Left renal cortex interstitium (tissue), 4 donors: ENCODE measurements around the gene CCDC136. TPM values are rescaled to one million over a fixed set of nuclear protein-coding genes. Genes with fewer than 3 reads are reported as not detected.

Source experiments
- DNase-seq, 4 donors: peaks; one replicate each; pipeline ENCODE4 v3.0.0-alpha.2; 2013; ENCODE audit warnings: low read depth in 4 of 4, low spot score in 2 of 4, missing footprints in 1 of 4
- polyA plus RNA-seq, 4 donors: library from polyadenylated mRNA; unstranded; fragments of 120-200 nt; gene quantifications; one replicate each; pipeline ENCODE4 v1.2.1, GENCODE V29; 2013; ENCODE audit not compliant: insufficient read length in 4 of 4

CCDC136 gene
- polyA plus RNA-seq, 4 donors: 12.0 to 31.0 (median 21.3) TPM

- no peak for DNase-seq
Observed at GRCh38 chr7:128859232-128860157, 67.7 kb downstream of the CCDC136 start.

- no peak for DNase-seq
Observed at GRCh38 chr7:128860158-128861073, 68.6 kb downstream of the CCDC136 start.

- DNase-seq: no peak
Observed at GRCh38 chr7:128861957-128862570, 70.3 kb downstream of the CCDC136 start.

GRCh38 chr7:128862571-128863432 lies 71.0 kb downstream of the CCDC136 start, which contains the start of gene ATP6V1F:
TSS of gene ATP6V1F (plus strand) at chr7:128862856. CDS start at chr7:128862905, 49 bp downstream.
- peak; percentile 93 to 97 (median 96) for DNase-seq

GRCh38 chr7:128863433-128863989 lies 71.7 kb downstream of the CCDC136 start:
- DNase-seq: peak in 1 of 4 donors; percentile 39

- no peak for DNase-seq
Observed at GRCh38 chr7:128865303-128865702, 73.5 kb downstream of the CCDC136 start.

GRCh38 chr7:128865996-128866877 lies 74.5 kb downstream of the CCDC136 start:
- no peak for DNase-seq

- DNase-seq: no peak
Observed at GRCh38 chr7:128867241-128867640, 75.5 kb downstream of the CCDC136 start.

GRCh38 chr7:128867842-128868623 lies 76.3 kb downstream of the CCDC136 start:
- no peak for DNase-seq

- DNase-seq: no peak
Observed at GRCh38 chr7:128868624-128869137, 76.9 kb downstream of the CCDC136 start.

GRCh38 chr7:128869138-128869943 lies 77.6 kb downstream of the CCDC136 start:
- peak in 1 of 4 donors; percentile 25 for DNase-seq

GRCh38 chr7:128869944-128870285 lies 78.1 kb downstream of the CCDC136 start:
- DNase-seq: no peak

GRCh38 chr7:128871050-128871449 lies 79.3 kb downstream of the CCDC136 start:
- no peak for DNase-seq
